Measurements from ENCODE around the gene HDC.

Gene HDC, protein sequence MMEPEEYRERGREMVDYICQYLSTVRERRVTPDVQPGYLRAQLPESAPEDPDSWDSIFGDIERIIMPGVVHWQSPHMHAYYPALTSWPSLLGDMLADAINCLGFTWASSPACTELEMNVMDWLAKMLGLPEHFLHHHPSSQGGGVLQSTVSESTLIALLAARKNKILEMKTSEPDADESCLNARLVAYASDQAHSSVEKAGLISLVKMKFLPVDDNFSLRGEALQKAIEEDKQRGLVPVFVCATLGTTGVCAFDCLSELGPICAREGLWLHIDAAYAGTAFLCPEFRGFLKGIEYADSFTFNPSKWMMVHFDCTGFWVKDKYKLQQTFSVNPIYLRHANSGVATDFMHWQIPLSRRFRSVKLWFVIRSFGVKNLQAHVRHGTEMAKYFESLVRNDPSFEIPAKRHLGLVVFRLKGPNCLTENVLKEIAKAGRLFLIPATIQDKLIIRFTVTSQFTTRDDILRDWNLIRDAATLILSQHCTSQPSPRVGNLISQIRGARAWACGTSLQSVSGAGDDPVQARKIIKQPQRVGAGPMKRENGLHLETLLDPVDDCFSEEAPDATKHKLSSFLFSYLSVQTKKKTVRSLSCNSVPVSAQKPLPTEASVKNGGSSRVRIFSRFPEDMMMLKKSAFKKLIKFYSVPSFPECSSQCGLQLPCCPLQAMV

DNA sequence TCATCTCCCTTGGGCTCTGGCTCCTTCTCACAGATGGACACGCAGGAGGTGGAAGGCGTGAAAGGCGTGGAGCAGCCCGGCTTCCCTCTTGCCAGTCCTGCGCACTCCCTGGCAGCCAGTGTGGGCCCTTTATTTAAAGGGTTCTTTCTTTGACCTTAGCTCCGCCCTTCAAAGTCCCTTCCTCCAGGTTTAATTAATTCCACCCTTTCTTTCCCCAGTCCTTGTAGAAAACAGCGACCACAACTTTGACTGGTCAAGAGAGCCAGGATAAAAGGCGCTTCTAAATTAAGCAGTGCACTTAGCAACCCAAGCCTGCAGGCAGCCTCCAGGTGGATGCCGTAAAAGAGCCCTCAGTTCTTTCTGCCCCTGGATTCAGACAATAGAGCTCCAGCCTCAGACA, at the start of gene HDC:
TSS of gene HDC (minus strand) at position 107 of the 400 bp plus-strand sequence. CDS start at position 4, 103 bp downstream.
- DNase-seq (ENCODE audit: low spot score) = no peak

DNA sequence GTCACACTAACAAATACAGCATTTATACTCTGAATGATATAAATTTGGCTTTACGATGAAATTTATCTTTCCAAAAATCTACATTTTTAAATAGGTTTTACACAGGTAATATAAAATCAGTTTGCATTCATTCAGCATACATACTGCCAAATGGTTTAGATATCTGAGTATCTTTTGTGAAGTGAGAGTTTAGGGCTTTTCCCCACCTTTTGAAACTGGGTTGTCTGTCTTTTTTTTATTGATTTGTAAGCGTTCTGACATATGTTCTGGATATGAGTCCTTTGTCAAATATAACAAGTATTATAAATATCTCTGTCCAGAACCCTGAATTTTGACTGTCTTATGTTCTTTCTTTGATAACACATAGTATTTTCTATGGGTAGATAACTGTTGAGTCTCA, 47.1 kb upstream of the HDC start:
- DNase-seq (ENCODE audit: low spot score) = no peak

DNA sequence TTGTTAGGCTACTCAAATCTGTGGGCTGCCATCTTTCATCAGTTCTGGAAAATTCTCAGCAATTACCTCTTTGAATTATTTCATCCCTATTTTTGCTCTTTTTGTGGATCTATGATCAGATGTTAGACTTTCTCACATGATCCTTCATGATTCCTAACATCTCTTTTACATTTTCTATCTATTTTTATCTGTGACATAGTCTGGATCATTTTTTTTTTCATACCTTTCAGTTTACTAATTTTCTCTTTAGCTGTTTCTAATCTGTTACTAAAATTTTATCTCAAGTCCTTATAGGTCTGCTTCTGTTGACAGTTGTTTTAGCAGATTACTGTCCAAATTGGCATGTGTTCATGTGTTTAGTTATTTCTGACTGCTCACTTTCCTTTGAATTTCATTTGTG, 42.3 kb upstream of the HDC start:
- no peak for DNase-seq (ENCODE audit: low spot score)

DNA sequence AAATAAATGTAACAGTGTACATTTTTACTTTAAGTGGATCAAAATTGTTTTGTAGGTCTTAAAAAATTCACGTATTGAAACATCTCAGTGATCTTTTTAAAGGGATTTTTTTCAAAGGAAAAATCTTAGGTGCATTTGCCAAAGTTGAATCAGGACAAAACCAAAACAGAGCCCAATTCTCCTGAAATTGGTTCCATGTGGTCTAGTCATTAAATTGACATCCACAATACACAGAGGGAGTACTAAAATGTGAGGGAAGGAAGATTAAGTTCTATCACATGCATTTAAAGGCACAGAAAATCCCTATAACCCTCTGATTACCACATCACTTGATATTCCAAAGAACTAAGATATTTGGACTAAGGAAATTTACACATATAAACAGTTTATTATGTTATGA, 39.3 kb upstream of the HDC start:
- no peak for DNase-seq (ENCODE audit: low spot score)

DNA sequence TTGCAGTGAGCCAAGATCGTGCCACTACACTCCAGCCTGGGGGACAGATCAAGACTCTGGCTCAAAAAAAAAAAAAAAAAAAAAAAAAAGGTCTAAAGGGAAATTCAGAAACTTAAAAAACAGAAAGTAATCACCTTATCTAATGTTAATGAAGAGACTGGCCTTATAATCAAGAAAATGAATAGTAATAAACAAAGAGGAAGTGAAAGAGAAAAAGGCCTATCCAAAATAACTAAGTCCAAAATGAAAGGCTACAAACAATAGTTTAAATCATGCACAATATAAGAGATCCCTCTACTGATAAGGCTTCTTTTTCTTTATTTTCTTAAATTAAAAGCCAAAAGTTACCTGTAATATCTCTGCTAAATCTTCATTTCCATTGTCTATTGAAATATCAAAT, 37.1 kb upstream of the HDC start:
- no peak for DNase-seq (ENCODE audit: low spot score)

DNA sequence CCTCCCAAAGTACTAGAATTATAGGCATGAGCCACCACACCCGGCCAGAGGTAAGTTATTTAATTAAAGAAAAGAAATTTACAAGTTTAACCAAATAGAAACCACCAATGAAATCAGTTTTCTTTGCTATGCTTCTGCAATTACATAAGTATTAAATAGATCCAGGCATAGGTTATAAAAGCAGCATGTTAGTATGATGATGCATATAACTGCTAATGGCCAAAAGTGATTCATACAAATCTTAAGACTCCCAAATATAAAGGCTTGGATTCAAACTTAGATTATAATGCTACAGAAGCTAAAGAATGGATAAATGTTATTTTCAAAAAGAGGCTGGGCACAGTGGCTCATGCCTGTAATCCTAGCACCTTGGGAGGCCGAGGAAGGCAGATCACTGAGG, 32.8 kb upstream of the HDC start:
- DNase-seq (ENCODE audit: low spot score) = no peak

DNA sequence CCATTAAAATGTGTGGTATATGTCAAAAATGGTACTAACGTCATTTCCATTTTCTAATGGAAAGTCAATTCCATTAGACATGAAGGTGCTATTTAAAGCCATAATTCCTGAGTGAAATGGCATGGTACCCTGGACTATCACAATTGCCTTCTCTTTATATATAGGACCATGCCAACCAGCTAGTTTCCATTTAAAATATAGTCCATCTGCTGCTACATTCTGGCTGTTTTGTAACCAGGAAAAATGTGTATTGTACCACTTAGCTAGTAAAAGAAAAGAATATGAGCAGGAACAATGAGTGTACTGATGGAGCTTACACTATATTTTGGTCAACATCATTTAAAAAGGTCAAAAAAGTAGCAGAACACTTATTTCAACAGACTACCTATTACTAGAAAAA, 30.4 kb upstream of the HDC start:
- DNase-seq (ENCODE audit: low spot score) = no peak

DNA sequence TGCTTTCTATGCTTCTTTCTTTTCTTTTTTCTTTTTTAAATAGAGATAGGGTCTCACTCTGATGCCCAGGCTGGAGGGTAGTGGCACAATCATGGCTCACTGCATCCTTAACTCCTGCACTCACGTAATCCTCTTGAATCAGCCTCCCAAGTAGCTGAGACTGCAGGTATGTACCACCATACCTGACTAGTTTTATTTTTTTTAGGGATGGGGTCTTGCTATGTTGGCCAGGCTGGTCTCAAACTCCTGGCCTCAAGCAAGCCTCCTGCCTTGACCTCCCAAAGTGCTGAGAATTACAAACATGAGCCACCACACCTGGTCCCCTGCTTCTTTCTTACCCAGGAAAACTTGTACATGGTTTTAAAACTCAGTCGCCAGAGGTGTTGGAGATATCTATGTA, 24.2 kb upstream of the HDC start:
- no peak for DNase-seq (ENCODE audit: low spot score)

DNA sequence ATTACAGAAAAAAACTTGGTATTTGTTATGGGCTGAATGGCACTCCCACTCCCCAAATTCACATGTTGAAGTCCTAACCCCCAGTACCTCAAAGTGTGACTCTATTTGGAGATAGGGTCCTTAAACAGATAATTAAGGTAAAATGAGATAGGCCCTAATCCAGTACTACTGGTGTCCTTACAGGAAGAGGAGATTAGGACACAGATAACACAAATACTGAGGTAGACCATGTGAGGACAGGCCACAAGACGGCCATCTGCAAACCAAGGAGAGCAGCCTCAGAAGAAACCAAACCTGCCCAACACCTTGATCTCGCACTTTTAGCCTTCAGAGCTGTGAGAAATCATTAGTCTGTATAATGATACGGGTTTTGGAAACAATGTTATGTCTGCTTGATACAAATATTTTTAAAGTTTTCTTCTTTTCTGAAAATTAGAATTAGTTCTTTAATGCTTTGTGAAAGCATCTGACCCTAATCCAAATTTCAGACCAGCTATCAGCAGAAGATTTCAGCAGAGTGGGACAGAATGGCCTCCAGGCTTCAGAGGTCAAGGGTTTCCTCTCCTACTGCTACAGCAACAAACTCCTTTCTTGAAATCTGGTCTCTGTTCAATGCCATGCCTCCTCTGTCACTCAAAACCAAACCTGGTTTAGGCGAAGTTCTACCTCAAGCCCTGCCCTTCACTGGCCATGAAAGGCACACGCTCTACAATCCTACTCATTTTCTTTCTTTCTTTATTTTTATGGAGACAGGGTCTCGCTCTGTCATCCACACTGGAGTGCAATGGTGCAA, 22.0 kb upstream of the HDC start:
- no peak for DNase-seq (ENCODE audit: low spot score)

DNA sequence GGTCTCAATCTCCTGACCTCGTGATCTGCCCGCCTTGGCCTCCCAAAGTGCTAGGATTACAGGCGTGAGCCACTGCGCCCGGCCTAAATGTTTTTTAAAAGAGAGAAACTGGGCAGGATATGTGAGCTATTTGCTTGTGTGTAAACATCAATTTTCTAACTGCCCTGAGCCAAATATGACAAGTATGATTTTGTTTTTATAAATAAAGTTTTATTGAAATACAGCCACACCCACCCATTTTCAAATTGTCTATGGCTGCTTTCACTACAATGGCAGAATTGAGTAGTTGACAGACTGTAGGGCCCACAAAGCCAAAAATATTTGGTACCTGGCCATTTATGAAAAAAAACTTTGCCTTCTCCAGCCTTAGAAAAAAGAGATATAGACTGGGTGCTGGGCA, 15.9 kb upstream of the HDC start:
- DNase-seq (ENCODE audit: low spot score) = no peak

DNA sequence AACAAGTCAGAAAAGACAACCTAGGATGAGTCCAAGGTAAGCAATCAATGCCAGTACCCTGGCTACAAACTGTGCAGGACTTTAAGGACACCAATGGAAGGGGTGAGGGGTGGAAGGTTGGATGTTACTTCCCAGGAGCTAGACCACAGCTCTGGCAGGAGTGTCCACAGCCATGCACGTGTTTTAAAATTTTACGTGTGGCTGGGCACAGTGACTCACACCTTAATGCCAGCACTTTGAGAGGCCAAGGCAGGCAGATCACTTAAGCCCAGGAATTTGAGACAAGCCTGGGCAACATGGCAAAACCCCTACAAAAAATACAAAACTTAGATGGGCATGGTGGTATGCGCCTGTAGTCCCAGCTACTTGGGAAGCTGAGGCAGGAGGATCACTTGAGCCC, 14.7 kb upstream of the HDC start:
- DNase-seq (ENCODE audit: low spot score) = no peak

DNA sequence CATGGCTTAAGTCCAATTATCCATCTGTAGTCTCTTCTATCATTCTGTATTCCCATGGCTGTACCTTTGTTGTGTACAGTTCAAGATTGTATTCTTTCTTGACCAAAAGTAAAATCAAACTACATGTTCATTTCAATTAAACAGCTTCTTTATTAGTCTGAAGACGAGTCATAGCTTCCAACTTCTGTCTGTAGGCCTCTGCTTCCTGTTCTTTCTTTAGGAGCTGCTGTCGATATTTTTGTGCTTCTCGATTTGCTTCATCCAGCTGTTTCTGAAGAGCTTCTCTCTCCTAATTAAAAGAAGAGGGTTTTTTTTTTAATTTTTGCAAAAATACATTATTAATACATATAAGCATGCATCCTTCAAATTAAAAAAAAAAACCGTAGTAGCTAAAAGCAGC, 13.0 kb upstream of the HDC start:
- no peak for DNase-seq (ENCODE audit: low spot score)

DNA sequence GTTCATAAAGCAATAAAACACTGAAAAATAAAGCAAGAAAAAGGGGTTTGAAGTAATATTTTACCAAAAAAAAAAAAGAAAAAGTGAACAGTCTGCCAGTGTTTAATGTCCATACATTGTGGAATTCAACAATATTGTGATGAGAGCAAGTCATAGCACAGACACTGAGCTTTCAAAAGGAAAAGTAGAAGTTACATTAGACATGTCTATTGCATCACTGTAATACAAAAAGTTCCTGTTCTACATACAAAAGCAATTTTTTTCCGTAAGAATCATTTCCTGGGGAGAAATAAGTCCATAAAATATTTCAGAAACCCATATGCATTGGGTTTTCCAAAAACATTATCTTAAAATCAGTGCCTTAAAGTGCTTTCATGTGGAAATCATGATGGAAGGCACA, 11.8 kb upstream of the HDC start:
- DNase-seq (ENCODE audit: low spot score) = no peak

DNA sequence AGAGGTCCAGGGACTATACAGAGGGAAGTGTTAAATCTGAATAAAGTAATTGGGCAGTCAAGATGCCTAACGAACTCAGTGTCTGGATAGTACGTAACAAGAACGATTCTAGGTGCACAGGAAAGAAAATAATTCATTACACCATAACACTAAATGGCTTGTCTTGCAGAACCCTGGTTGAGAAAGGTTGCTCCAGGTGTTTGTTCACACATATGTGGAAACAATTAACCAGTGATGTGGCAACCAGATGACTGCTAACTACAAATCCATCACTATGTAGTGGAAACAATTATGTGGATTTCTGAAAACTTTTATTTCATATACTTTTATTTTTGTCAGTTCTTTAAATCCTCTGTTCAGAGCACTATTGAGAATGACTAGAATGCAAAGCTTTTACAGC, 10.4 kb upstream of the HDC start:
- DNase-seq (ENCODE audit: low spot score) = no peak

DNA sequence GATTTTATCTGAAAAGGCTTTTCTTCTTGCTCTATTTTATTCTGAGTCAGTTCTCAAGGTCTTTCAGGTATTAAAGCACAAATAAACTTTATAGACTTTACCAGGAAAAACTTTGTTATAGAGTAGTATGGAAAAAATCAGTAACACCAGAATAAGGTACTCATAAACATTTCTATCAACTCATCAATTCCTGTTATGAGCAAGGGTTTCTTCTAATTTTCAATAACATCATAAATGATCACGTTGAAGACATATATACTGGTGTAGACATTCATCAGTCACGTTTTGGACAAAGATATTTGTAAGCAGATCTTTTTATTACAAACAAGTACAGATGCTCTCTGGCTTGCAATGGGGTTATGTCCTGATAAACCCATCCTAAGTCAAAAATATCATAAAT, 9.6 kb upstream of the HDC start:
- DNase-seq (ENCODE audit: low spot score) = no peak

DNA sequence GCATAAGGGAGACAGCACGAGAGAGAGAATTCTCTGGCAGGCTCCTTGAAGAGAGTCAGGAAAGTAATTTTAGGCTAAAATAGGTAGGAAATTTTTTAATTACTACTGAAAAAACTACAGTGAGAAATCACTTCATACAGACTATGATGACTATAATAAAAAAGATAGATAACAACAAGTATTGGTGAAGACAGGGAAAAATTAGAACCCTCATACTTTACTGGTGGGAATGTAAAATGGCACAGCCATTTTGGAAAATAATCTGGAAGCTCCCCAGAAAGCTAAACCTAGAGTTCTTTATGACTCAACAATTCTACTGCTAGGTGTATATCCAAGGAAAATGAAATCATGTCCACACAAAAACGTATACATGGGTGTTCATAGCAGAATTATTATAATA, 2.1 kb upstream of the HDC start:
- DNase-seq (ENCODE audit: low spot score) = no peak

DNA sequence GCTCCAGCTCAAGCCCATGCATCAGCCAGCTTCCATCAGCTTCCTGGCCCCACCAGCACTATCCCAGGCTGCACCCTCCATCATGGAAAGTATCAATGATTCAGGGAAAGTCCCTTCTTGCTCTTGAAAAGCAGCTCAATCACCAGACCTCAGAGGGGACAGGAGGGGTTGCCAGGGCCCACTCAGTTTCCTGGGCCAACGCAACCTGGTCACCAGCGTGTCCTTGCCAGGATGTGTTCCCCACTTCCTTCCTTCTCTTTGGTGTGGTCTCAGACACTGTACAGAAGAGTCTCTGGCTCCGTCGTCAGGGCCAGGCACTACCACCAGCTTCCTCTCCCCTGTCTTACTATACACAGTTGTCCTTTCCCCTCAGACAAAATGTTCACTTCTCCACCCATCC, 3.0 kb downstream of the HDC start:
- no peak for DNase-seq (ENCODE audit: low spot score)

DNA sequence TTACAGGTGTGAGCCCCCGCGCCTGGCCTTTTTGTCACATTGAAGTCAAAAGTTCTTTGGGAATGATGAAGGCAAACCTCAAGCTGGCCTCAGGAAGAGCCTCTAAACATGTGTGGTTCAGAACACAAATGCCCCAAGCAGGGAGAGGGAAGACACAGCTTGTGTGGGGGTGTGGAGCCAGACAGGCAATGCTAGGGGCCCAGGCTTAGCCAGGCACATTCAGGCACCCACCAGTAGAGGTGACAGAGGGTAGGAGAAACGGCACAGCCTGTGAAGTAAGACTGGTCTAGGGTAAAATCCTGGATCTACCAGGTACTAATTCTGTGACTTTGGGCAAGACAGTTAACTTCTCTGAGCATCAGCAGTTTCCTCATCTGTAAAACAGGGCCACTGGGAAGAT, 3.5 kb downstream of the HDC start:
- no peak for DNase-seq (ENCODE audit: low spot score)

DNA sequence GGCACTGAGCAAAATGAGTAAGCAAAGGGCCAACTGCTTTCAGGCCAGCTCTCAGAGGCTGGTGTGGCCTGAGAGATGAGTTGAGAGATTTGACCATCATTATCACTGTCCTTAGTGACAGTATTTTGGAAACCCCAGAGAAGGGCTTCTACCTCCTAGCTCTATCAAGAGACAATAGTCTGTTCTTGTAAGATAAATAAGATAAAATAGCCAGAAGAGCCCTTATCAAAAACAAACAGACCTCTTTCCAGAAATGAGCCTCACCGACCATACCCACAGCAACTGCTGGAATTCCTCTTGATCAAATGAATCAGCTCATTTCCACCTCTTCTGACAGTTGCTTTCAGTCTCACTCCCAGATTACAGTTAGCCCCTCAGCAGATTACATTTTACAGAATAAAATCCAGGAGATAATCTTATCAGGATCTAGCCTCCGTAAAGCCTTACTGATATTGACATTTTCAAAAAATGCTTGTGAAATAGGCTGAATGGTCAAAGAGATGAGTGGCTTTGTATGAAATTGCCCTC, 4.5 kb downstream of the HDC start:
- DNase-seq (ENCODE audit: low spot score) = no peak

DNA sequence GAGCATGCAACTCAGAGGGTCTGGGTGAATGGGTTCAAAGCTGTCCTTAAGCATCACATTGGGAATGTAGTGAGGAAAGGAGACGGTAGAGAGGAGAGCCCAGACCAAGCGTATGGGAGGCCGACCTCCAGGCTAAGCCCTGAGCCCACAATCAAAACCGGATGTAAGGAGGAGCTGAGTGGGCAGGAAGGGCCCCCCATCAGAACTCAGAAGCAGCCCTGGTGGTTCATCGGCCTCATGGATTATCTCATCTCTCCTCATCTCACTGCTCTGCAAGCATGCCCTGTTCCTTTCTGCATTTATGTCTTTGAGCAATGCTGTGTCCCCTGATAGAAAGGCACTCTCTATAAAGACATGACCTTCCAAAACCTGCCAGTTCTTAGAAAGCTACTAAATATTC, 6.2 kb downstream of the HDC start:
- DNase-seq (ENCODE audit: low spot score) = no peak

DNA sequence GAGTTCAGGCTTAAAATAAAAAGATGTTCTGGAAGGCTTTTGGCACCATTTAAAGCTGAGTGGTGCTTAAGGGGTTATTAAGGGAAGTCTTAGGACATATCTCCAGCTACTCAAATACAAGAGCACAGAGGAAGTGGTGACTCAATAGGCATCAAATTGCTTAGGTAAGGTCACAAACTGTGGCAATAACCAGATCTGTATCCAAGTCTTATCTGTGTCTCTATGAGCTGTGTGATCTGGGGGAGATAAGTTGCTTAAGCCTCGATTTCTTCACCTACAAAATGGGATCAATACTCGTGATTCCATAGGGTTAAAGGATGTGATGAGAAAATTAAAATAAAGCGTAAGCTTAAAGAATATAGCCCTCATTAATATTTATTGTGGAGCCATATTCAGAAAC, 7.6 kb downstream of the HDC start:
- no peak for DNase-seq (ENCODE audit: low spot score)

DNA sequence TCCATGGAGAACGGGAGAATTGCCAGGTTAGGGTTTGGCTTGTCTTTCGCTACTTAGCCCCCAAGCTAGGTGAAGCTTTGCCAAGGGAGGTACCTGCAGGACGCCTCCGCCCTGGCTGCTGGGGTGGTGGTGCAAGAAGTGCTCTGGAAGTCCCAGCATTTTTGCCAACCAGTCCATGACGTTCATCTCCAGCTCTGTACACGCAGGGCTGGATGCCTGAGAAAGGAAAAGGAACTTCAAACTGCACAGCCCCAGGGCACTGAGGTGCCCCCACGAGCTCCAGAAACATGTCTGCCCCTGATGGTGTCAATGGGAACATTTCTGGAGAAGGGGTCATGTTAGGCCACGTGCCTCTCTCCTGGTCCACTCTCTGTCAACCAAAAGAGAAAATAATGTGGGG, 8.2 kb downstream of the HDC start:
- no peak for DNase-seq (ENCODE audit: low spot score)

All from ecto neural progenitor cell (in vitro differentiated cells).